OCI-LY1 (cell line): ENCODE results near the gene NUAK1.

ENCODE experiments used
- EZH2 ChIP-seq: fragments of 200-600 bp; sonication (generic), shearing (Covaris generic); IDR thresholded peaks from 2 replicates; pipeline ENCODE4 v1.8.0; 2017; ENCODE audit warnings: borderline replicate concordance, mixed run types, mild to moderate bottlenecking, antibody characterized with exemption, low read length, moderate library complexity, mixed read lengths
- TF ChIP-seq, protein P1 (sequence below): fragments of 200-600 bp; sonication (generic), shearing (Covaris generic); IDR thresholded peaks from 2 replicates; pipeline ENCODE4 v1.5.1; 2017; ENCODE audit warnings: mild to moderate bottlenecking, antibody characterized with exemption, low read length, moderate library complexity, mixed read lengths

DNA sequence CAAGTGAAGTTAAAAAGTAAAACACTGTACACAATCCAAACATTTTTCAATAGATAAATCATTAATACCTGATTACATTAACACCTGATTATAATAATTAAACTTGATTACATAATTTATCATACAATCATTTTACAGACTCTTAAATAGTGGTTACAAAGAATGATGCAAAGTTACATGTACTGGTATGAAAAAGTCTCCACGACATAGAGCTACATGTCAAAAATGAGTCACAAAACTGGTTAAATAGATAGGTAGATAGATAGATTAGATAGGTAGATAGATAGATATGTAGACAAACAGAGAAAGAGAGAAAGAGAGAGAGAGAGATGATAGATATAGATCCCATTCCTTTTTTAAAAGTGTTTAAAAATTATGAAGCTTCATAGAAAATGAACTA is 109.2 kb downstream of the NUAK1 start:
- no peak for TF ChIP-seq EZH2
- TF ChIP-seq, protein P1, sequence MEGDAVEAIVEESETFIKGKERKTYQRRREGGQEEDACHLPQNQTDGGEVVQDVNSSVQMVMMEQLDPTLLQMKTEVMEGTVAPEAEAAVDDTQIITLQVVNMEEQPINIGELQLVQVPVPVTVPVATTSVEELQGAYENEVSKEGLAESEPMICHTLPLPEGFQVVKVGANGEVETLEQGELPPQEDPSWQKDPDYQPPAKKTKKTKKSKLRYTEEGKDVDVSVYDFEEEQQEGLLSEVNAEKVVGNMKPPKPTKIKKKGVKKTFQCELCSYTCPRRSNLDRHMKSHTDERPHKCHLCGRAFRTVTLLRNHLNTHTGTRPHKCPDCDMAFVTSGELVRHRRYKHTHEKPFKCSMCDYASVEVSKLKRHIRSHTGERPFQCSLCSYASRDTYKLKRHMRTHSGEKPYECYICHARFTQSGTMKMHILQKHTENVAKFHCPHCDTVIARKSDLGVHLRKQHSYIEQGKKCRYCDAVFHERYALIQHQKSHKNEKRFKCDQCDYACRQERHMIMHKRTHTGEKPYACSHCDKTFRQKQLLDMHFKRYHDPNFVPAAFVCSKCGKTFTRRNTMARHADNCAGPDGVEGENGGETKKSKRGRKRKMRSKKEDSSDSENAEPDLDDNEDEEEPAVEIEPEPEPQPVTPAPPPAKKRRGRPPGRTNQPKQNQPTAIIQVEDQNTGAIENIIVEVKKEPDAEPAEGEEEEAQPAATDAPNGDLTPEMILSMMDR, result no peak
